Measurements from ENCODE around the gene GALNT18. TPM values are rescaled to one million over a fixed set of nuclear protein-coding genes. Genes with fewer than 3 reads are reported as not detected.

GALNT18 gene
- polyA plus RNA-seq, 3 donors: 9.4 to 16.5 (median 9.6) TPM

GRCh38 chr11:11629368-11629767 lies 7.6 kb upstream of the GALNT18 start:
- H3K27ac ChIP-seq (ENCODE audit: low read depth, low read length): no peak overlapping the region

DNA sequence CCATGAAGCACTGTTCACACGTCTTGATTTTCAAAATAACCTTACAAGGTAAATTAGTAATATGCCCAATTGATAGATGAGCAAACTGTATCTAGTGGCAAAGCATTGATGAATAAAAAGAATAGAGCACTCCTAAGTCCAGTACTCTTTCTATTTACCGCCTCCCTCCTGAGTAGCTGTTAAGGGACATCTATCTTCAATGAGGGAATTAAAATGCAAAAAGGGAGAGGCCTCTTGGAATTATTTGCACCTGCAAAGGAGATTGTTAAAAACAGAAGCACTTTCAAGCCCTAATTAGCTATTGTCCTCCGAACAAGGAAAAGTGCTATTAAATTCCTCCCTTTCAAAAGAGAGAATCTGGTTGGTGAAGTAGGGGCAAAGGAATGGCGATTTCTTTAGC lies 6.8 kb upstream of the GALNT18 start:
- H3K27ac ChIP-seq (ENCODE audit: low read depth, low read length): no peak overlapping the region
- 79 to 89% (median 84%) methylated on average over 4 of the region's 4 CpGs for WGBS, 3 donors

More at GRCh38 chr11:11629368-11629767, 7.6 kb upstream of the GALNT18 start:
- WGBS, 3 donors: 76 to 89% (median 86%) methylated on average over 8 of the region's 8 CpGs

DNA sequence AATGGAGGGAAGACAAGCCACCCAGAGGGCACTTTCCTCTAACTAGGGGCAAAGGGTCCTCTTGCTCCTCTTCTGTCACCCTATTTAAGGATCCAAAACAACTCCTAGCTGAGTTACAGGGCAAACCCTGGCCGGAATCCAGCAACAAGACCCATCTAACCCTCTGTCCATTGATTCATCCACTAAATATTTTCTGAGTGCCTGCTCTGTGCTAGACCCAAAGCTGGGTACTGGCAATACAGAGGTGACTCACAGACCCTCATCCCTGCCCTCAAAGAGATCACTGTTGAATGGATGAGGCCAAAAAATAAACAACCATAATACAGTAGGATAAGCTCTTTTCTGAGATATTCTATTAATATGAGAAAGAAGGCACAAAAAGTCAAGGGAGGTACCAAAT lies 4.3 kb upstream of the GALNT18 start:
- 86 to 93% (median 86%) methylated on average over 1 of the region's 1 CpG for WGBS, 3 donors
- H3K27ac ChIP-seq (ENCODE audit: low read depth, low read length): no peak overlapping the region

- 88 to 94% (median 92%) methylated on average over 4 of the region's 4 CpGs for WGBS, 3 donors
- no peak overlapping the region for H3K27ac ChIP-seq (ENCODE audit: low read depth, low read length)
These were observed 3.1 kb upstream of the GALNT18 start for GRCh38 chr11:11624926-11625325.

DNA sequence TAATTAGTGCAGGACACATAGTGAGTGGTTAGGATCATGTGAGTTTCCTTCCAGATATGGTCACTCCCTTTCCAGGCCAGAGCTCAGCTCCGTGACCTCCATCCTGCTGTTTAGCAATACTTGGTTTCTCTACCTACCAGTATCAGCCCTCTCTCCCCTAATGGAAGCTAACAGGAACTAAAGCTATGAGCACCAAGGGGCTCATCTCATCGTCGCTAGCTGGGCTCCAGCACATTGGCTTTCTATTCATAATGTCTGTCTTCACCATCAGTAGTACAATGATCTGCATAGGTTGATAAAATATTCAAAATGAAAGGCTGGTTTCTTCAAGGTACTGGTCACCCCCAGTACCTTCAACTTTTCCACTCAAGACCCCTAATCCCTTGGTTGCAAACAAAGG lies 2.4 kb upstream of the GALNT18 start:
- H3K27ac ChIP-seq (ENCODE audit: low read depth, low read length): no peak overlapping the region
- WGBS, 3 donors: 76 to 93% (median 80%) methylated on average over 3 of the region's 3 CpGs

DNA sequence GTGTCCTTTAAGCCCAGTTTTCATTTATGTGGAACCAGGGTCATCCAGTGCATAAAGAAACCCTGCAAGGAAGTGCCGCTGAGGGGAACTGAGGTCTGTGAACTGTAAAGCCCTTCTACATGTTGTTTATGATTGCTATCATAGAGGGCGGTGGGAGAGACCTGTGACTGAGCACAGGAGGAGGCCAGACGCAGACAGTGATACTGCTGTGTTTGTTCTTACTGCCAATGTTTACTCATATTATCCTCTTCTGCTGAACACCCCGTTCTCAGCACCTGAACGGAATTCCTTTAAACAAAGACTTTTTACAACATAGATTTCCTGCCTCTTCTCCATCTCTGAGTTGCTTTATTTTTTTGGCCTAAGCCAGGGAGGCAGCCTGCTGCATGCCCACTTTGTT lies 967 bp upstream of the GALNT18 start:
- no peak overlapping the region for H3K27ac ChIP-seq (ENCODE audit: low read depth, low read length)
- WGBS, 3 donors: 29 to 69% (median 67%) methylated on average over 5 of the region's 5 CpGs

- 18 to 23% (median 20%) methylated on average over 11 to 12 of the region's 12 CpGs for whole genome bisulfite sequencing, 3 donors
- no peak overlapping the region for H3K27ac ChIP-seq (ENCODE audit: low read depth, low read length)
These were observed 518 bp upstream of the GALNT18 start for GRCh38 chr11:11622340-11622706.

DNA sequence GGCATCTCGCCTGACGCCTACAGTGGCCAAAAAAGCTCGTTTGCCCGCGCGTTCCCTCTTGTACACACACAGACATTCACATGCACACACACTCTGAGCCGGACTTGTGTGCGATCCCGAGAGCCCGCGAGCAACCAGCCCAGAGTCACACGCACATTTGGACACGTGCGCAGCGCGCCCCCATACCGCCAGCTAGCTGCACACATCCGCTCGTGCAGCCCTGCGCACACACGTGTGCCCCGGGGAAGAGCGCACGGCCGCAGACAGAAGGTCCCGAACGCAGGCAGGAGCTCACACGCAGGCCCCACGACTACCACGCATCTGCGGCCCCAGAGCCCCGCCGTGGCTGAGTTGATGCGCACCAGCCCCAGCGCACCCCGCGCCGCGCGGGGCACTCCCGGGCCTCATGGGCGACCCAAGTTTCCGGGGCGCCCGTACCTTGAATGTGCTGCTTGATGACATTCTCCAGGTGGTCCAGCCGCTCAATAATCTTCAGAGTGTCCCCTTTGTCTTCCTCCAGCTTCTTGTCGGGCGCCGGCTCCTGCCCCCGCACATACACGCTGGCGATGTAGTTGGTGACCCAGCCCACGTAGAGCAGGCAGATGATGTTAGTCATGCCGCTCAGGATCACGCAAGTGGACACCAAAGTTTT lies 758 bp downstream of the GALNT18 start:
- WGBS, 3 donors: 0 to 1% (median 0%) methylated on average over 55 of the region's 55 CpGs
- H3K27ac ChIP-seq (ENCODE audit: low read depth, low read length): no peak overlapping the region

DNA sequence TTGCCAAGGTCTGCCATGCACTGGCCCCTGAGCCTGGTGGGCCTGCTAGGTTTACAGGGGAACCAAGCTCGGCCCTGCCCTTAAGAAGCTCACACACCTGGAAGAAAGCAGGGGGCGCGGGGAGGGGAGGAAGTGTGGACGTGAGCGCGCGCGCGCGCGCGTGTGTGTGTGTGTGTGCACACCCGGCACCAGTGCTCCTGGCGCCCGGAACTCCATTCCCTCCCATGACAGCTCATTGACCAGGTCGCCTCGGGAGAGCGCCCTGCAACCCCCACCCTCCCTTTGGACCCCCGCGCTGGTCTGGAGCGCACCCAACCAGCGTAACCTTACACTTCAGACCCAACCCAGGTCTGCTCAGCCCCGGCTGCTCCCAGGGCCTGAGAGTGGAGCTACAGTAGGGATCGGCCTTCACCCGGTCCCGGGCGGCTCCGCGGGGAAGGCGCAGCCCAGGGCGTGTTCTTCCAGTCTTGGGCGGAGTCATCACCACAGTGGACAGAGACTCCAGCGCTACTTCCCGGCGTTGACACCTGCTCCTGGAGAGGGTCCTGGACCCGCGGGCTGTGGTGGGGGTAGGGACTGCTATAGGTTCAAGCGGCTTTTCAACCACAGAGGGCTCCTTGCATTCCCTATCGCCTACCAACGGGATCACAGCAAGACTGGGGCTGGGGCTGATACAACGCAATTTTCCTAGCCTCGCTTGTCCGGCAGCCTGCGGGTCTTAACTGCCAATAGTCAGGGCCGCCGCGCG lies 1.5 kb downstream of the GALNT18 start:
- H3K27ac ChIP-seq (ENCODE audit: low read depth, low read length): no peak overlapping the region
- 0 to 12% (median 11%) methylated on average over 46 to 48 of the region's 48 CpGs for WGBS, 3 donors

DNA sequence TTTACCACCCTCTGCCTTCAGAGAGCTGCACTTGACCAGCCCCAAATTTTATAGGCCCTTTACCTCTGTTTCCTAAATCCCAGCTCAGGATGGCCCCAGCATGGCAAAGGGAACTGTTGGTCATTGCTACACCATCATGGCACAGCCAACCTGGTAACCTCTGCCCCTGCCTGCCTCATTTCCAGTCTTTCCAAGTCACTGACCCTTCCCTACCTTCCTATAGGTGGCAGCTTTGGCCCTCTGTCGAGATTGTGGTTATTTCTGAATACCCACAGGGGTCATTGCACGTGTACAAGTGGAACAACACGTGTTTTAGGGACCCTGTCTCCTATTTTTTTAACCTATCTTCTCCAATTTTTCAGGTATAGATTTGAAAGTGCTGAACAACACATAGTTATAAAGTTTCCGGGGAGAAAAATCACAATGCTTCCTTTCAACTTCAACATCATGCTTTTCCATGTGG lies 2.8 kb downstream of the GALNT18 start:
- 46 to 63% (median 59%) methylated on average over 4 of the region's 4 CpGs for WGBS, 3 donors
- H3K27ac ChIP-seq (ENCODE audit: low read depth, low read length): no peak overlapping the region

- no peak overlapping the region for H3K27ac ChIP-seq (ENCODE audit: low read depth, low read length)
- 68 to 78% (median 77%) methylated on average over 4 of the region's 4 CpGs for WGBS, 3 donors
These were observed 6.7 kb downstream of the GALNT18 start for GRCh38 chr11:11615086-11615485.

- no peak overlapping the region for H3K27ac ChIP-seq (ENCODE audit: low read depth, low read length)
- 91 to 95% (median 92%) methylated on average over 4 of the region's 4 CpGs for WGBS, 3 donors
These were observed 9.4 kb downstream of the GALNT18 start for GRCh38 chr11:11612439-11612838.

- no peak overlapping the region for H3K27ac ChIP-seq (ENCODE audit: low read depth, low read length)
- WGBS, 3 donors: 73 to 84% (median 73%) methylated on average over 6 of the region's 6 CpGs
These were observed 10.4 kb downstream of the GALNT18 start for GRCh38 chr11:11611381-11611780.

GRCh38 chr11:11608783-11609232 lies 13.0 kb downstream of the GALNT18 start:
- WGBS, 3 donors: 72 to 91% (median 77%) methylated on average over 2 of the region's 2 CpGs
- H3K27ac ChIP-seq (ENCODE audit: low read depth, low read length): no peak overlapping the region

DNA sequence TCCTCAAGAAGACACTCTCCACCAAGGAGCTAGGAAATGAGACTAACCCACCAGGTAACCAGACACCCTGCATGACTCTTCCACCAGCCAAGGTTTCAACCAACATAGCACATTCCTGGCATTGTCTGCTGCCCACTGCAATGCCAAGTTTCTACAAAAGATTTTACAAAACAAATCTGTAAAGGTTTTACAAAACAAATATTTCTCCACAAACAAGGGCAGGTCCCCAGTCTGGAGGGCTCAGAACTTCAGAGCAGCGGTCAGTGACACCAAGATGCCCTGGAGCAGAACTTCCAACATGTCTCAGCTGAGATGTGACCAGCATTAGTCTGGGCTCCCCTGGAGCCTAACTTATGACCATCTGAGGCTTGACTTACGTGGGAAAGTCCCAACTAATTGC lies 14.0 kb downstream of the GALNT18 start:
- no peak overlapping the region for H3K27ac ChIP-seq (ENCODE audit: low read depth, low read length)
- WGBS, 3 donors: 79 to 88% (median 84%) methylated on average over 2 of the region's 2 CpGs

- 80 to 89% (median 86%) methylated on average over 5 of the region's 5 CpGs for WGBS, 3 donors
- no peak overlapping the region for H3K27ac ChIP-seq (ENCODE audit: low read depth, low read length)
These were observed 15.9 kb downstream of the GALNT18 start for GRCh38 chr11:11605821-11606450.

DNA sequence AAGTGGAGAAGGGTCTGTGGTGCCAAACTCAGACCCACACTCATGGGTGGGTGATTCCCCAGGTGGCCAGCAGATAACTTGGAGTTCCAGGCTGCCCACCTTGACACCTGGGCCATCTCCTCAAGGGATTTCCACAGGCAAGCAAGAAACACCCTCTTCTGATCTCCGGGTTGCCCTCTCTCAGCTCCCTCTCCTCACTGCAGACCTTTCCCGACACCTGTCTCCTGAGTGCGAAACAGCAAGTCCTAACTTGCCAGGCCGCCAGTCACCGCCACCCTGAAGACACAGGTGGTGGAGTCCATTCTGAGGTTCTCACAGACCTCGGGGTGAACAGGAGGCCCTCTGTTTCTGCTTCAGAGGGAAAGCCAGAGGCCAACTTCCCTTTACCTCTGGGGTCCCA lies 16.6 kb downstream of the GALNT18 start:
- WGBS, 3 donors: 85 to 86% (median 85%) methylated on average over 6 of the region's 6 CpGs
- H3K27ac ChIP-seq (ENCODE audit: low read depth, low read length): no peak overlapping the region

- H3K27ac ChIP-seq (ENCODE audit: low read depth, low read length): no peak overlapping the region
- WGBS, 3 donors: 91 to 95% (median 93%) methylated on average over 7 of the region's 7 CpGs
These were observed 17.3 kb downstream of the GALNT18 start for GRCh38 chr11:11604370-11604990.

DNA sequence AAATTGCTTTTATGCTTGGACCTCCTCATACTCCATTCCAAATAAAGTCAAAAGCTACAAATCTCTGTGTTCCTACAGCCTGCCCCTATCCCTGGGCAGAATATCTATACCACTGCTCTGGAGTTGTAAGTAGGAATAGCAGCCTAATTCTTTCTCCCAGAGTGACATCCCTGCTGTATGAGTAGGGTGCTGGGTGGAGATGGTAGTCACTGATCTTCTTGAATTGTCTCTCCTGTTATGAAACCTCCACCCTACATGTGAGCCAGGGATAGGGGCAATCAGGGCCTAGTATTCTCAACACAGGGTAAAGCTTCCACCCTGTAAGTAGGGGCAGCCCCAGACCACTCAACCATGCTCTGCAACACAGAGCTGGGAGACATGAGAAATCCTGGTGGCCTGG lies 19.8 kb downstream of the GALNT18 start:
- no peak overlapping the region for H3K27ac ChIP-seq (ENCODE audit: low read depth, low read length)

Measured in adipose tissue (tissue), 3 donors.